WI38 (cell line): ENCODE results near the gene SLC6A2.

Experiments used
- H3K4me3 ChIP-seq: 2 replicates; pipeline ENCODE4 v1.5.1; 2011; ENCODE audit warnings: low read depth, mild to moderate bottlenecking, control low read depth, low read length
- CTCF ChIP-seq: IDR thresholded peaks from 2 replicates; pipeline ENCODE4 v1.5.1; 2012; ENCODE audit warnings: low read depth, mild to moderate bottlenecking, control low read depth, low read length

The SLC6A2 gene

GRCh38 chr16:55678161-55678821 lies 22.5 kb downstream of the SLC6A2 start:
- no peak for TF ChIP-seq CTCF
- H3K4me3 ChIP-seq = no peak overlapping the region

- H3K4me3 ChIP-seq = no peak overlapping the region
- TF ChIP-seq CTCF = no peak
Observed at GRCh38 chr16:55682086-55682485, 26.3 kb downstream of the SLC6A2 start.

- no peak for TF ChIP-seq CTCF
- no peak overlapping the region for H3K4me3 ChIP-seq
Observed at GRCh38 chr16:55685973-55686372, 30.2 kb downstream of the SLC6A2 start.

- no peak for TF ChIP-seq CTCF
- H3K4me3 ChIP-seq = no peak overlapping the region
Observed at GRCh38 chr16:55686671-55687070, 30.9 kb downstream of the SLC6A2 start.

GRCh38 chr16:55687802-55688201 lies 32.0 kb downstream of the SLC6A2 start:
- no peak for TF ChIP-seq CTCF

GRCh38 chr16:55690841-55691240 lies 35.1 kb downstream of the SLC6A2 start:
- TF ChIP-seq CTCF = no peak
- no peak overlapping the region for H3K4me3 ChIP-seq

More at GRCh38 chr16:55687802-55688201, 32.0 kb downstream of the SLC6A2 start:
- no peak overlapping the region for H3K4me3 ChIP-seq

GRCh38 chr16:55691771-55692170 lies 36.0 kb downstream of the SLC6A2 start:
- no peak for TF ChIP-seq CTCF
- H3K4me3 ChIP-seq = no peak overlapping the region
